ENCODE results near the gene SCO1.
A peak's percentile ranks its signal among the peaks of the same experiment; 100 is the strongest.
"Not testable (repeated sequence)": the region's sequence is repeated elsewhere in the genome, so short reads cannot be mapped to it uniquely, and the experiment has no call there.

SCO1 gene

DNA sequence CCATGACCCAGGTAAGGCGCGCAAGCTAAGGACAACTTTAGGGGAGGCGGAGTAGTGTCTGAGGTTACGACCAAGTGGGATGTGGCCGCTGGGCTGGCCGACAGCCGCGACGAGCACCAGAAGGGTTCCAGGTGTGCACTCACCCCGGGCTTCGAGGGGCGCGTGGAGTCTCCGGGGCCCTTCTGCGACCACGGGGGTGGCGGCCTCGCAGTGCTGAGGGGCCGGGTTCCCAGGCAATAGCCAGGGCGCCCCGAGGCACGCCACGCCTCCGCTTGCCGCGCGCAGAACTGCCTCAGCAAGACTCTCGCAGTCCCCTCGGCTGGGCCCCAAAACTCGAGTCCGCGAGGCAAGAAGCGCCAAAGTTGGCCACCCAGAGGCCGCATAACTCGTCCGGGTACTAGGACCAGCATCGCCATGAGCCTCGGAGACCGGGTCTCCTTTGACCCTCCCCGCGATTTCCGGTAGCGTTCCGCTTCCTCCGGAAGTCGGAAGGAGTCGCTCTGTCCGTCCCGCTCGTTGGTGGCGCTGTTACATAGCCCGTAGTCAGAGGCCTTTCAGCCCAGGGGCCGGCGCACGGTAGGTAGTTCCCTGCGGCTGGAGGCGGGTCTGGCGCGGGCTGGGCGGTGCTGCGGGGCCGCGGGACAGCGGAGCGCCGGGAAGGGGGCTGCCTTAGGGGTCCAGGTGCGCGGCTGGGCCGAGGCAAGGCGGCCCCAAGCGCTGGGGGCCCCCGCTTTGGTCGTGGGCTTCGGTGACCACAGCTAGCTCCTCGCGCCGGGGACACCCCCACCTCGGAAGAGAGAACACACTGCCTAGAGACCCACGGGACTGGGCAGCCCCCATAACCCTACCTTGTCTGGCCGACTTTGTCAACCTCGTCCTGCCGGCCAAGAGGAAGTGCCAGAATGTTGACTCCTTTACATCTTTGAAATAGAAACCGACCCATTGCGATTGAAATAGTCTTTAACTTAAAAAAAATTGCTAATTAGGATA lies at the start of gene SCO1, which contains the start of gene ADPRM:
Gene SCO1, minus strand, starts transcription at position 442 of the 990 bp plus-strand sequence. Its CDS starts 26 bp downstream, at position 416.
Gene ADPRM, plus strand, starts transcription at position 503 of the 990 bp plus-strand sequence. CDS start 7,333 bp downstream, outside the sequence.
- DNase-seq: peak; percentile 78 to 81

DNA sequence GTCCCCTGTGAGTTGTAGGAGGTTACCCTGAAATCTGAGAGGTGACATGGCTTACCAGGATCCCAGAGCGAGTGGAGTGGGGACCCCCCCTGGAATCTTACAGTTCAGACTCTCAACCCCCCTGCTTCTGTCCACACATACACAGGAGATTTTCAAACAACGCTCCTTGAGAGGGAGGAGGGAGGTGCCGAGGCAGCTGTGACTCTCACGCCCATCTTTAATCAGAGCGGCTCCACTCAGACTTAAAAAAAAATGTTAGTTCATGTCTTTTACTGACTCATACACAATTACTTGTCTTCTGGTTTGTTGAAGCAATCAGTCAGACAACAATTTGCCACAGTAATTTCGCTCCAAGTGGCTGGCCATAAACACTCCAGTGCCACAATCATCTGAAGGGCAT lies 47.9 kb upstream of the SCO1 start:
- no peak for DNase-seq

DNA sequence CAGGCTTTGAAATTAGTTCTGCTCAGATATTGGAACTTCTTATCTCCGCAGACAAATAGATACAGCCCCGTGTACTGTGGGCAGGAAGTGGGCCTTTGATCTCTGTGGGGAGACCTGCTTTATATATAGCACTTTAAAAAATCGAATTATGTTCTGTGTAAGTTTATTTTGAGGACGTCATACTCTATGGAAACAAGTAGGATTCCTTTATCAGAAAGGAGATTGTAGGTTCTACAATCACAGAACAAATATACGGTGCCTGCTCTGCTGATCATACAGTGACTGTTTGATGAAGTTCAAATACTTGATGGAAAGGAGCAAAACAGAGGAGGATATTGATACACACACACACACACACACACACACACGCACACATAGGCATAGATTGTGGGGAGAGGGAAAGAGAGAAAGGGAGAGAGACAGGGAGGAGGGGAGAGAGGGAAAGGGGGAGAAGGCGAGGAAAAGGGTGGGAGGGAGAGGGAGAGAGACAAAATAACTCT lies 47.2 kb upstream of the SCO1 start:
- DNase-seq: no peak

DNA sequence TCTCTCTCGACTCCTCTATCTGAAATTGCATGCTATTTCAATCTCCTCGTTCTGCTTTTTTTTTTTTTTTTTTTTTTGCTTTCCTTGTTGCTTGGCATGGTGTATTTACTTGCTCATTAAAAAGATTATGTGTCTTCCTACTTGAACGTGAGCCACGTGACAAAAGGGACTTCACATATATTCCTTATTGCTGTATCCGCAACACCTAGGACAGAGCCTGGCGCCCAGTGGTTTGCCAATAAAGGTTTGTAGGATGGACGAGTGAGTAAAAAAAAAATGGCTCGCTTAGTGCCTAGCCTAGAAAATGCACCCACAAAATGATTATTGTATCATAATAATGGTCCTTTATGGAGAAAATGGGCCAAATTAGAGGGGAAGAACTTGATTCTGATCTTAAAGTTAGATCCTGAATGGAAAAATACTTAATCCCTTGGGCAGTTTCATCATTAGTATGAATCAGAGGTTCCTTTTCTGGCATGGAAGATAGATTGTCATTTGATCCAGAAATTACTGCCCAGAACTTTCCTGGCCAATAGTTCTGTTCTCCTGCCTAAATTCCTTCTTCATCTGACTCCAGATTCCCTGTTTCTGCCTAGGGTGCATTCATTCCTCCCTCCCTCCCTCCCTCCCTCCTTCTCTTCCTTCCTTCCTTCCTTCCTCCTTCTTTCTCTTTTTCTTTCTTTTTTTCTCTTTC lies 46.1 kb upstream of the SCO1 start:
- no peak for DNase-seq

DNA sequence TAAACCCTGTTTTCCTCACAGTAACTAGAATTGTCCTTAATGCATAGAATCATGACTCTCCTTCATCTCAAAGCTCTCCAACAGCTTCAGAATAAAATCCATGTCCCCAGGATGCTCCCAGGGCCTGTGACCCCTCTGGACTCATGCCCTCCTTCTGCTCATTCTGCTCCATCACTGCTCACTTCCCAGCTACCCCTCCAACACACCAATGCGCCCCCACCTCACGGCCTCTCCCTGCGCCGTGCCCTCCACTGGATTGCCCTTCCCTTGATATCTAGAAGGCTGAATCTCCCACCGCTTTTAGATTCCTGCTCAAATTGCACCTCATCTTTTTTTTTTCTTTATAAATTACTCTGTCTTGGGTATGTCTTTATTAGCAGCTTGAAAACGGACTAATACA lies 45.1 kb upstream of the SCO1 start:
- DNase-seq: no peak

DNA sequence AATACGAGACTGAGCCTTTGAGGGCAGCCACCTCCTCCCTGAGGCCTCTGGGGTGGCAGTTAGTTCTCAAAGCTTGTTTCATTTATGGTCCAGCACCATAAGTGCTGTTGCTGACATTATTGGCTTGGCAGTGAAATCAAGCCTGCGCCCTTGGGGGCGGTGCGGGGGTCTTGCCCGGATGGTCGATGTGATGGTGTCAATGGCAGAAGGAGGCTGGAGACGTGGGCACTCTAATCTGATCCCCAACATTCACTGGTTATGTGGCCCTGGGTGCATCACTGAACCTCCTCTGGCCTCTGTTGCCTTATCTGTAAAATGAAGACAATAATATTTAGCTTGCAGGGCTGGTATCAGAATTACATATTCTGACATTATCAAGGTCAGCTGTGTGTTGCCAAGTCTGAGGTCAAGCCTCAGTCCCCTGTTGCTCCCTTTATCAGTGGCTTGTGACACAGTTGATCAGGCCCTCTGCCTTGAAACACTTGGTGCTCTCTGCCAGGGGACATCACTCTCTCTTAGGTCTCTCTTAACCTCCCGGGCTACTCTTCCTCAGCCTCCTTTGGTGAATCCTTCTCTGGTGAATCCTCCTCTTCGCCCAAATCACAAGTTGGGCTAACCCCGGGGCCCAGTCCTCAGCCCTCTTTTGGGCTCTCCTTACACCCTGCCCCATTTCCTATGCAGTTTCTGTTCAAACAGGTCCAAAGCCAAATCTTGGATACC lies 44.2 kb upstream of the SCO1 start:
- DNase-seq: no peak

DNA sequence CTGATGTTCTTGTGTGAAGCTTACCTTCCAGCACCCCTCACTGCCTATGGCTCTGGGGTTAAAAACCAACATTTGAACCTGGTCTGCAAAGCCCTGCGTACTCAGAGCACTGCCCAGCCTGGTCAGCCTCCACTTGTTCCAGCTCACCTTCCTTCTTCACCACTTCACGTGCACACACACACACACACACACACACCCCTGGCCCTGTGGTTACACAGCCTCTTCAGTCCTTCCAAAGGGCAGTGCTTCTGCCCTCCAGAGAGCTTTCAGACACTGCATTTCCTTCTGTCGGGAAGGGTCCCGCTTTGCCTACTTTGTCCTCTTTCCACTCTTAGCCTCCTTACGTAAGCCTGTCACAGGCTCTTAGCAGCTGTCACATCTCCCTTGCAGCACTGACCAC lies 42.1 kb upstream of the SCO1 start:
- no peak for DNase-seq

DNA sequence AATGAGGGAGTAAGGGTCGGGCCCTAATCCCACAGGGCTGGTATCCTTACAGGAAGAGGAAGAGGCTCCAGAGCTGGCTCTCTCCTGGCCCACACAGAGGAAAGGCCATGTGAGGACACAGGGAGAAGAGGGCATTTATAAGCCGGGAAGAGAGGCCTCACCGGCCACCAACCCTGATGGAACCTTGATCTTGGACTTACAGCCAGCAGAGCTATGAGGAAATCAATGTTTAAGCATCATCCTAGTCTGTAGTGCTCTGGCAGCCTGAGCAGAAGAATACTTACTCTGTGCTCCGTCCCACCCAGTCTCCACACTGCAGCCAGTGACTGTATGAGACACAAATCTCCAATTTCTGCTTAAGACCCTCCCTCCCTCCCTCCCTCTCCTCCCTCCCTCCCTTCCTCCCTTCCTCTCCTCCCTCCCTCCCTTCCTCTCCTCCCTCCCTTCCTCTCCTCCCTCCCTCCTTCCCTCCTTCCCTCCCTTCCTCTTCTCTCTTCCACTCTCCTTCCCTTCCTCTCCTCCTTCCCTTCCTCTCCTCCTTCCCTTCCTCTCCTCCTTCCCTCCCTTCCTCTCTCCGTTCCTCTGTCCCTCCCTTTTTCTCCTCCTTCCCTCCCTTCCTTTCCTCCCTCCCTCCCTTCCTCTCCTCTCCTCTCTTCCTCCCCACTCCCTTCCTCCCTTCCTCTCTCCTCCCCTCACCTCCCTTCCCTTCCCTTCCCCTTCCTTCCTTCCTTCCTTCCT lies 41.4 kb upstream of the SCO1 start:
- DNase-seq: no peak

DNA sequence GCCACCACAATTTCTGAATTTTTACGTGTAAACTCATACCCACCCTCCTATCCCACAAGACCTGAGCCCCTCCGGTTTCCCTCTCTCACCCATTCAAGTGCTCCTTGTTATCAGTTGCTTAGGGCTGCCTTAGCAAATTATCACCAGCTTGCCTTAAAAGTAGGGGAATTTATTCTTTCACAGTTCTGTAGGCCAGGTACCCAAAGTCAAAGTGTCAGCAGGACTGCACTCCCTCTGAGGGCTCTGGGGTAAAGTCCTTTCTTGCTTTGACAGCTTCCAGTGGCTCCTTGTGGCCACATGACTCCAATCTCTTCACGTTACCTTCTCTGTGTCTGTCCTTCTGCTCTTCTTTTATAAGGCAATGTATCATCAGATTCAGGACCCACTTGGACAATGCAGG lies 40.4 kb upstream of the SCO1 start:
- no peak for DNase-seq

DNA sequence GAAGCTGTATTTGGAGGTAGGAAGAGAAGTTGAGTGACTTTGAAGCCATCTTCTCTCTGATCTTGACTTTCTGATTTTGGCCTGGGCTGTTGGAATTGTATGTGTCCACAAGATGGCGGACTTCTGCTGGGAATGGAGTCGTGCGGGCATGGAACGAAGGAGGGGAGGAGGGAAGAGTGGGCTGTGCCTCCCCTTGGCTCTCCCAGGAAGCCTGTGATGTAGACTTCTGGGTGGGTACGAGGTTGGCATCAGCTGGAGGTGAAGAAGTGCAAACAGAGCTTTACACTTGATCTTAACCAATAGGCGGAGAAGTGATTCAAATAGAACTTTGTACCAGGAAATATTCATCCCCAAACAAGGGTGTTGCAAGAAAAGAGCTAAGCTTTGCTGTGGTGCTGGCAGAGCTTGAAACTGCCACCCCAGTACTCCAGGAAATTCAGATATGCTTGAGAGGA lies 39.9 kb upstream of the SCO1 start:
- DNase-seq: peak in 1 of 2 donors; percentile 53

DNA sequence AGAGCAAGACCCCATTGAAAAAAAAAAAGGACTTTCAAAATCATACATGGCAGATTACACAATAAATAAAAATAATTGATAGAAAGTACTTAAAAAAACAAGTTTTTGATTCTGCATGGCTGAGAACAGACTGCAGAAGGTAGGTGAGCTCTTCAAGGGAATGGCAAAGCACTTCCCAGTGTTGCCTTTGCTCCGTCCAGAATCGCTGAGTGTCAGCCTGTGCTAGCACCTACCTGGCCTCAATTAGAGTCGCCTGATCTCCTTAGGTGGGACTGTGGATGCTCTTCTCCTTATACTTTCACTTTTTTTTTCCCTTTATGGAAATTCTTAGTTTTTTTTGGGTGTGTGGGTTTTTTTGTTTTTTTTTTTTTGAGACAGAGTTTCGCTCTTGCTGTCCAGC lies 38.5 kb upstream of the SCO1 start:
- DNase-seq: no peak

DNA sequence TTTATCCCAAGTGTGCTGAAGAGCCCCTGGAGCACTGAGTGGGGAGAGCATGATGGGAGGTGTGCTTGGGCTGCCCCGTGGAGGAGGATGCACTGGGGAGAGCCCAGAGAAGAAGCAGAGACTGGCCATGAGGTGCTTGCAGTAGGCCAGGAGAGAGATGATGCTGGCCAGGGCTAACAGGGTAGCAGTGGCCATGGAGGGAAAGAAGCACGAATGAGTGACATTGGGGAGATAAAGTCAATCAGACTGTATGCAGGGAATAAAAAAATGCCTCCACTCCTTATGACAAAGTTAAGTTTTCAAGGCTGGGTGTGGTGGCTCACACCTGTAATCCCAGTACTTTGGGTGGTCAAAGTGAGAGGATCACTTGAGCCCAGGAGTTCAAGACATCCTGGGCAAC lies 37.9 kb upstream of the SCO1 start:
- DNase-seq: no peak

DNA sequence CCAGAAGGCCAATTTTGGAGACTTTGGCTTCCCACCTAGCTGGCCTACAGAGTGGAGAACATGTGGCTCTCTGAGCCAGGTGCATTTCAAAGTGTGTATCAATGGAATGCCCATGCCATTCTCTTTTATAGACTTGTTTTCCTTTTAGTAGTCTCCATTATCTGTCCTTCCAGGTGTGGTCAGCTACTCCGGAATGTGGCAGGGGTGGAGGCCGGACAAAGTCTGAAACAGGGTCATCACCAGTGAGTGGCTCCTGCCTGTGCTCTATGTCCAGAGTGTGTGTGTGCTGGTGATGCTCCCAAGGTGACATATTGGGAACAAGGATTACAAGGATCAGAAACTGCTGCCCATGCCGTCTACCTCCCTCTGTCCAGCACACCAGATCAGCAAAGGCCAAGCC lies 36.3 kb upstream of the SCO1 start:
- DNase-seq: no peak

DNA sequence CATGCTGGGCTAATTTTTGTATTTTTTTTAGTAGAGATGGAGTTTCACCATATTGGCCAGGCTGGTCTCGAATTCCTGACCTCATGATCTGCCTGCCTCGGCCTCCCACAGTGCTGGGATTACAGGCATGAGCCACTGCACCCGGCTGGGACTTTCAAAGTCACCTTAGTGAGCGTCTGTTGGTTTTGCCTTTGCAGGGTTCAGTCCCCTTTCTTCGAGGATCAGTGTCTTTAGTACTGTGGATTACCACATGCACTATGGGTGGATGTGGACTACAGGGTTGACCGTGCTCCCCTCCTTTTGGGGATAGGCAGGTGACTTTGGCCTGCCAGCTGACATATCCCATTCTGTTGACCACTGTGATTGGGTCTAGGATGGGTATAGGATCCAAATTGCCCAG lies 34.8 kb upstream of the SCO1 start:
- not testable (repeated sequence) for DNase-seq

DNA sequence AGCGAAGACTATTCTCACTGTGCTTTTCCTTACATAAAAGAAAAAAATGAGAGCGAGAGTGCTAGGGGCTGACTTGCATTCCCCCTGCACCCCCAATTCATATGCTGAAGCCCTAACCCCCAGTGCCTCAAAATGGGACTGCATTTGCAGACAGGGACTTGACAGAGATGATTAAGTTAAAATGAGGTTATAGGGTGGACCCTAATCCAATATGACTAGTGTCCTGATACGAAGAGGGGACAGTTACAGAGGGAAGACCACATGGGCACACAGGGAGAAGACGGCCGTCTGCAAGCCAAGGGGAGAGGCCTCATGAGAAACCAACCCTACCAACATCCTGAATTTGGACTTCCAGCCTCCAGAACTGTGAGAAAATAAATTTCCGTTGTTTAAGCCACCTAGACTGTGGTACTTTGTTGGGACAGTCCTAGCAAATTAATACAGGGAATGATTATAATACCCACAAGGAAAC lies 34.1 kb upstream of the SCO1 start:
- DNase-seq: no peak

DNA sequence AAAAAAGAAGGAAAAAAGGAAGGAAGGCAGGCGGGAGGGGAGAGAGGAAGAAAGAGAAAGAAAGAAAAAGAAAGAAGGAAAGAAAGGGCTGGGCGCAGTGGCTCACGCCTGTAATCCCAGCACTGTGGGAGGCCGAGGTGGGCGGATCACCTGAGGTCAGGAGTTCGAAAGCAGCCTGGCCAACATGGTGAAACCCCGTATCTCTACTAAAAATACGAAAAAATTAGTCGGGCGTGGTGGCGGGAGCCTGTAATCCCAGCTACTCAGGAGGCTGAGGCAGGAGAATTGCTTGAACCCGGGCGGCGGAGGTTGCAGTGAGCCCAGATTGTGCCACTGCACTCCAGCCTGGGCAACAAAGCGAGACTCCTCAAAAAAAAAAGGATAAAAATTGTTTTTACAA lies 32.9 kb upstream of the SCO1 start:
- DNase-seq: not testable (repeated sequence)

DNA sequence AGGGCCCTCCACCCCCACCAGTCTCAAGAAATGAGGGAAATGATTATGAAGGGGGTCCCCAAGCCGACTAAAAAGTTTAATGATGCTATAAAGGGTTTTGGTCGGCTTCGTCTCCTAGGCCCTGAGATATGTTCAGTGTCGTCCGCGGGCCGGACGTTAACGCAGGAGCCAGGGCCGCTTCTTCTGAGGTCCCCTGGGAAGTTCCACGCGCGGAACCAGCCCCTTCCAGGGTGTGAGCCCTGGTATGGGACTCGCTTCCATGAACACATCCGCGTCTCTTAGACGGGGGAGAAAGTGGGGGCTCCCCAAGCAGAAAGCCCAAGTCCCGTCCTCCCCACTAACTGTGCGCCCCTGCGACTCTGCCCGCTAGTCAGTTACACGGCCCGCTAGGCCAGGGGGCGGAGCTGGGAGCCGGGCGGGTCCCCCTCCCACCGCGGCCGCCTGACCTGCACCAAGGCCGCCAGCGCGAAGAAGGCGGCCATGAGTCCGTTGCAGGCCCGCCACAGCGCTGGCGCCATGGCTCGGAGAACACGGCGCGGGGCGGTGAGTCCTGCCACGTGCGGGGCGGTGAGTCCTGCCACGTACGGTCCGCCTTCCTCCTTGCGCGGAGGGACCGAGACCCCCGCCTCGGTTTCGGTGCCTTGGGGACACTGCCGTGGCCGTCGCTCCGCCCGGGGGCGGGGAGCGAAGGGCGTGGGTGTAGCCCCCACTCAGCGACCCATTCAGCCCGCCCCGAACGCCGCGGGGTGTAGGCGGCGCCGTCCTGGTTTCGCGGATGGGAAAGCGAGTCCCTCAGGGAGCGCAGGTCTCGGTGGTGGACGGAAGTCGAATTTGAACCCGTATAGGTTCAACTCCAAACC lies 32.2 kb upstream of the SCO1 start, which contains the start of gene TMEM220:
Gene TMEM220, minus strand, starts transcription at position 690 of the 860 bp plus-strand sequence. Its CDS starts 172 bp downstream, at position 518.
- peak in 1 of 2 donors; percentile 31 for DNase-seq

DNA sequence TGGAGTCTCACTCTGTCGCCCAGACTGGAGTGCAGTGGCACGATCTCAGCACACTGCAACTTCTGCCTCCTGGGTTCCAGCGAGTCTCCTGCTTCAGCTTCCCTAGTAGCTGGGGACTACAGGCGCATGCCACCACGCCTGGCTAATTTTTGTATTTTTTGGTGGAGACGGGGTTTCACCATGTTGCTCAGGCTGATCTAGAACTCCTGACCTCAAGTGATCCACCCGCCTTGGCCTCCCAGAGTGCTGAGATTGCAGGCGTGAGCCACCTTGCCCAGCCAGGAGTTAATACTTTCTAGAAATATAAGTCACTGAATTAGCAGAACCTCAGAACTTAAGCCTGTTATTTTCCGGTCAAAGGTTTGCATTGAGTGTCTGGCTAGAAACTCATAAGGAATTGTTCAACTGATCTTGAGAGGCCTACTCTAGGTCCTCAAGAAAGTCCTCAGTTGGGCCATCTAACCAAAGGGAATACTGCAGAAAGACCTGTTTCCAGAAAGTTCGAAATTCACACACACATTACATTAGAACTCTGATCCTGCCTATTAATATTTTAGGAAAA lies 31.1 kb upstream of the SCO1 start:
- DNase-seq: no peak

DNA sequence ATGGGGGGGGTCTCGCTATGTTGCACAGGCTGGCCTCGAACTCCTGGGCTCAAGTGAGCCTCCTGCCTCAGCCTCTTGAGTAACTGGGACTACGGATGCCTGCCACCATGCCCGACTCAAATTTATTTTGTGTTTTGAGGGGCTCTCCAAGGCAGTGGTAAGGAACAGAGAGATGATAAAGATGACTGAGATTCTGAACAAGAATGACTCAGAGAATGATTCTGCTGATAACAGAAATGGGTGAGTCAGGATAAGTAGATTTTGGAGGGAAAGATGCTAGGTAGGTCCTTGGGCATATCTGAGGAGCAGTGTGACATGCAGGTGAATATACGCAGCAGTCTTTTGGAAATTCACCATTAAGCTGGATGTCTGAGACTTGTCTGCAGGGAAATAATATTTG lies 29.9 kb upstream of the SCO1 start:
- DNase-seq: no peak

DNA sequence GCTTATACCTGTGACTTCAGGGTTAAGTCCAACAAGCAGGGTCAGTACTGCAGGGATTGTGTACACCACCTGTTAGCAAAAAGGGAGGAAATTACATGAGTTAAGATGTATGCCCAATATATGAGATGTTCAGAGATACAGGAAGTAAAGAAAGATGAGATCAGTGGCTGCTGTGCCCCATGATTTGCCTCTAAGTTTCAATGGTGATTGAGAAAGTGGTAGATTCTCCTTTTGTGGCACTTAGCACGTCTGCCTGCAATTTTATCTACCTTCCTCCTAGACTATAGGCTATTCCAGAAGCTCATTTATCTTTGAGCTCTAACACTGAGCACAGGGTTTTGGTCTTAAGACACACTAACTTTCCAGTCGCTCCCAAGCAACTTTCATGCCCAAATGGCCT lies 28.9 kb upstream of the SCO1 start:
- no peak for DNase-seq

DNA sequence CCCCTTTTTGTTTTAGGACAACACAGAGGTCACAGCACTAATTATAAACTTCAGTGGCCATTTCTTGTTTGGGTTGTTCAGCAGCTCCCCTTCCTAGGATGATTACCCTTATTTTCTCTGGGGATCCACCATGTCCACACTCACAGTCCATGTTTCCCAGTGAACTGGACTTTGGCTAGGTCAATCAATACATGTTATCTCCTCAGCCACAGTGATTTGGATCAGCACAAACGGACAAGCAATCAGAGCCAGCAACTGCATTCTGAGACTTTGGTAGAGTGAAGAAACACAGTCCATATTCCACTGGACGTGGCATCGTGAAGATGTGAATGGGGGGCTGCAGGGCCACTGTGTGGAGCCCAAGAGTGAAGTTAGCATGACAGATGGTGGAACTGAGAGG lies 27.9 kb upstream of the SCO1 start:
- DNase-seq: no peak

Measured in bone marrow (tissue), 2 donors.